ENCODE results near the gene MEIS2. TPM values are rescaled to one million over a fixed set of nuclear protein-coding genes. Genes with fewer than 3 reads are reported as not detected.

The MEIS2 gene
- total and polyA plus RNA-seq, 12 donors = 36.2 to 139 (median 74.8) TPM

DNA sequence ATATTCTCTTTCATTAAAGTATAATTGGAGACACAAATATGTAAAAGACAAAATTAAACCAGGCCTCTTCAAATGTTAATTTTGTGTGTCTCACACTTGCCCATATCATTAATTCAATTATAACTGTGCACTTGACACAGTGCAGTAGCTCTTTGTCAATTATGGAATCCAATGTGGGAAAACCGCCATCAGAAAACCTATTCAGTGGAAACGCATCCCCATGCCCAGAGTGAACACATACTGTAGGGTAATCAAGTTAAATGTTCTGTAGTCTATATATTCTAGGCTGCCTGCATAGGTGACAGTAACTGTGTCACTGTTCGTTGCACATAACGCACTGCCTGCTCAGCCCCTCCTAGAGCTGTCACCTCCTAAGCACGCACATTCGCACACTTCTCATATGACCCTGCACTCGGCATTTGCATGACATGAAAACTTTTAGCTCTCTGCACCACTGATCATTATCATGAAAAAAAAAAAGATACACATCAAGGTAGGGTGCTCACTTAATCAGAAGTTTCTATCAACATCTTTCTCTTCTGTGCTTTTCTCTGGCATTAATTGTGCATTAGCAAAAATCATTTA lies 63.2 kb downstream of the MEIS2 start:
- H3K27me3 ChIP-seq = no peaks in the 10 kb centered on the region
- no peak overlapping the region for H3K4me3 ChIP-seq
- no peak overlapping the region for H3K27ac ChIP-seq
- DNase-seq = no peak
- WGBS, 4 donors = 93 to 97% (median 95%) methylated on average over 7 of the region's 7 CpGs
- TF ChIP-seq CTCF (IDR thresholded peaks at IDR 0.05) (no peak), POLR2A (IDR thresholded peaks at IDR 0.05) (no peak)
- H3K36me3 ChIP-seq (replicated peaks in 1 of 2) = peaks cover 0 to 5% of the 10 kb centered on the region in 2 donors
- peaks cover 10 to 24% of the 10 kb centered on the region in 2 donors for H3K4me1 ChIP-seq (replicated peaks in 1 of 2)
- intact Hi-C loops (cut with DNase I) = no loop called here
- H3K9me3 ChIP-seq (replicated peaks in 1 of 3) = no peaks in the 10 kb centered on the region

GRCh38 chr15:37034835-37035748 lies 65.3 kb downstream of the MEIS2 start:
- 52 to 66% (median 58%) methylated on average over 10 of the region's 10 CpGs for WGBS, 4 donors
- Histone ChIP-seq H3K4me1 (replicated peaks in 1 of 2) (peaks cover 10 to 24% of the 10 kb centered on the region in 2 donors), H3K27me3 (no peaks in the 10 kb centered on the region), H3K4me3 (no peak overlapping the region), H3K36me3 (replicated peaks in 1 of 2) (peaks cover 0 to 5% of the 10 kb centered on the region in 2 donors), H3K9me3 (replicated peaks in 1 of 3) (no peaks in the 10 kb centered on the region), H3K27ac (peak overlapping the region in 2 of 5 donors; percentile 12 to 27)
- DNase-seq = peak in 3 of 7 donors; percentile 22 to 43 (median 28)
- intact Hi-C loops (cut with DNase I) = no loop called here
- TF ChIP-seq CTCF (IDR thresholded peaks at IDR 0.05) = no peak
- no peak for TF ChIP-seq POLR2A (IDR thresholded peaks at IDR 0.05)

DNA sequence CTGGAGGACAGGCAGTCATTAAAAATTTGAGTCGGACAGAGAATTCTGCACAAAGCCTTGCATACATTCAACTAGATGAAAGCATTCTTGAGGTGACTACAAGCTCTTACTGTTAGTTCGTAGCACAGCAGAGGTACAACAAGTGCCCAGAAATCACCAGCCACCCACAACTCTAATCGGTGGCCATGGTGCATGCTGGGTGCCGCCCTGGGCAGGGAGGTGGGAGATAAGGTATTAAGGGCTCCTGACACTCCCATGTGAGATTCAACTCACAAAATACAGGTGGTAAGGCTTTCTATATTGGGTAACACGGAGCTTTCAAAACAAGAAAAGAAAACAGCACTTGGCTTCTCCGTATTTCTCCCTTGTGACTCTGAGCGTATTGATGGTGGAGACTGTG lies 66.0 kb downstream of the MEIS2 start:
- no peak for DNase-seq
- TF ChIP-seq CTCF (IDR thresholded peaks at IDR 0.05) = no peak
- TF ChIP-seq POLR2A (IDR thresholded peaks at IDR 0.05) = no peak
- Histone ChIP-seq H3K4me3 (no peak overlapping the region), H3K9me3 (replicated peaks in 1 of 3) (no peaks in the 10 kb centered on the region), H3K27me3 (no peaks in the 10 kb centered on the region), H3K36me3 (replicated peaks in 1 of 2) (peaks cover 0 to 5% of the 10 kb centered on the region in 2 donors), H3K4me1 (replicated peaks in 1 of 2) (peaks cover 10 to 30% of the 10 kb centered on the region in 2 donors), H3K27ac (peak overlapping the region in 2 of 5 donors; percentile 7 to 12)
- intact Hi-C loops (cut with DNase I) = no loop called here
- WGBS, 4 donors = 88 to 93% (median 90%) methylated on average over 7 of the region's 7 CpGs

DNA sequence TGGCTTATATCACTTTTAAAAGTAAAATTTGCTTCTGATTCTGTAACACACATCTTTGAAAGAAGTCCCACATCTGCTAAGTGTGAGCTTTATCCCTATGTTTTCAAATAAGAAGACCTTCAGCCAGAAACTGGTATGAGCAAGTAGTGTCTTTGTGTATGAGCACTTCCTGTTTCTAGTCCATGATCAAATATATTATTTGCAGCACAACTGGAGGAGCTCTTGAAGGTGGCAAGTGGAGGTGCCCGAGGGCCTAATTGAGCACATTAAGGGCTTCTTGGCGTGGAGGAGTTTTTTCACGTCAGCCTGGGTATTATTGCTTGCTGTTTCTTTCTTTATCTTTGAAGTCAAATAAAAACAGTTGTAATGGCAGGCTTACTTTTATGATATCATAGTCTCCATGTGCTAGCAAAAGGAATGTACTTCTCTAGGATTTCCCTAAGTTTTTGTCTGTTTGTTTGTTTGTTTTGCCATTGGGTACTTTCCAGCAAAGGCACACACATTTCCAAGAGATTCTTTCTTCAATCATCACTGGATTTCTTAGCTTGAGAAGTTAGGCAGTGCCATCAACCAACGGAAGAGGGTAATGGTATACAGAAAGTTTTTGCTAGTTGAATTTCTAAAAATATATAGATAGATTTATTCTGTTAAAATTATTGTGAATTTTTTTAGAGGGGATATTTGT lies 68.1 kb downstream of the MEIS2 start:
- intact Hi-C loops (cut with DNase I) = no loop called here
- WGBS, 4 donors = 79 to 86% (median 85%) methylated on average over 4 of the region's 4 CpGs
- H3K4me3 ChIP-seq = no peak overlapping the region
- no peaks in the 10 kb centered on the region for H3K27me3 ChIP-seq
- H3K4me1 ChIP-seq (replicated peaks in 1 of 2) = peaks cover 10 to 47% of the 10 kb centered on the region in 2 donors
- peak overlapping the region in 1 of 5 donors; percentile 22 for H3K27ac ChIP-seq
- TF ChIP-seq CTCF (IDR thresholded peaks at IDR 0.05) (no peak), POLR2A (IDR thresholded peaks at IDR 0.05) (no peak)
- DNase-seq = no peak
- peaks cover 0 to 5% of the 10 kb centered on the region in 2 donors for H3K36me3 ChIP-seq (replicated peaks in 1 of 2)
- H3K9me3 ChIP-seq (replicated peaks in 1 of 3) = no peaks in the 10 kb centered on the region

Measured in adrenal gland (tissue), 12 donors.